Hematopoietic multipotent progenitor cell (in vitro differentiated cells): ENCODE data around the gene TUBA4A. TPM values are rescaled to one million over a fixed set of nuclear protein-coding genes. Genes with fewer than 3 reads are reported as not detected.

Source experiments
- DNase-seq, 3 donors: peaks; one replicate each; pipeline ENCODE4 v3.0.0-alpha.2; 2011 to 2015; ENCODE audit warnings: low read depth in 2 of 3, low spot score in 2 of 3
- total RNA-seq: library from RNA; depleted of rRNA; stranded (reverse); fragments of >200 nt; gene quantifications from one replicate; pipeline ENCODE4 v1.2.3, GENCODE V29; 2012

The TUBA4A gene
- total RNA-seq, 1 donor, result 22.9 TPM

DNA sequence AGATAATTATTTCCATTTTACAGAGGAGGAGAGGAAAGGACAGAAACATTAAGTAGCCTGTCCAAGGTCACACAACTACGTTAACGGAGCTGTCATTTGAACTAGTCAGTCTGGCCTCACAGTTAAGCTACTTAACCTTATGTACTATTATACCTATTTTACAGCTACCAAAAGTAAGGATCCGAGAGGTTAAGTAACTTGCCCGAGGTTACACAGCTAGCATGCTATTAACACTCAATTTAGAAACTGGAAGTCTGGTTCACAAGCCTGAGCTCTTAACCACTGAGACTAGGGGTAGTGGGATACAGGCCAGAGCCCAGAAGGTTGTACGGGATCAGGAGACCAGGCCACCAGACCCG, 8.9 kb downstream of the TUBA4A start:
- no peak for DNase-seq

DNA sequence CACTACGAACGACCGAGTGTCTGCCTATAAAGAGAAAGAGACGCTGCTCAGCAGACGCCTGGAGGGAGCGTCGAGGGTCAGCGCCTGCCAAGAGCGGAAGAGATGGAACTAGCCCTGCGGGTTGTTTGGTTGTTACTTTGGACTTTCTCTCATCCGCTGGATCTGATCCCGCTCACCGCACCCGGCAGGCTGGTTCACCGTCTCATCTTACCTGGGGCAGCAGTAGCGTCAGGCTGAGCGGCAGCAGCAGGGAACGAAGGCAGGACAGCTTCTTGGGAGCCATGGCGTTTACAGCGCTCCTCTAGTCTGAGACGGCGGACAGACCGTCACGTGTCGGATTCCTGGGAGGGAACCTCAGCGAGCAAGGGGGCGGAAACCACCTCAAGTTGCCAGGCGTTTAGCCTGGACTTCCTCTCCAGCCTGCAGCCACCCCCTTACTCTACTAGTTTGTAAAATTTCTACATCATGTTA, 10.4 kb downstream of the TUBA4A start:
- peak in 1 of 3 donors; percentile 51 for DNase-seq

DNA sequence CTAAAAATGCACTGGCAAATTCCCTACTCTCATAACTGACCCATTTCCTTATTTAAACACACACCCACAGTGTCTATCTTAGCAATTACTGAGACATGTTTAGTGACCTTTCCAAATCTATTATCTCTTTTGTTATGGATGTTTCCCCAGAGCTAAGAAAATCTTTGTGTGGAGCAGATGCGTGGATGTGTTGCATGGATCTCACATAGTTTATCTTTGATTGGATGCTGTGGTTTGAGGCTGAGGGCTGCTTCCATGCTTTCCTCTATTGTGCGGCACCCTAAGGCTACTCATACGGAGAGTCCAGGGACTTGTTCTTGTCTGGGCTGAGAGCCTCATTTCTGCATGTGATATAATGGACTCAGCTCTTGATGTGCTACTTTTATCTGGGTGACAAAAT, 19.4 kb downstream of the TUBA4A start:
- no peak for DNase-seq

DNA sequence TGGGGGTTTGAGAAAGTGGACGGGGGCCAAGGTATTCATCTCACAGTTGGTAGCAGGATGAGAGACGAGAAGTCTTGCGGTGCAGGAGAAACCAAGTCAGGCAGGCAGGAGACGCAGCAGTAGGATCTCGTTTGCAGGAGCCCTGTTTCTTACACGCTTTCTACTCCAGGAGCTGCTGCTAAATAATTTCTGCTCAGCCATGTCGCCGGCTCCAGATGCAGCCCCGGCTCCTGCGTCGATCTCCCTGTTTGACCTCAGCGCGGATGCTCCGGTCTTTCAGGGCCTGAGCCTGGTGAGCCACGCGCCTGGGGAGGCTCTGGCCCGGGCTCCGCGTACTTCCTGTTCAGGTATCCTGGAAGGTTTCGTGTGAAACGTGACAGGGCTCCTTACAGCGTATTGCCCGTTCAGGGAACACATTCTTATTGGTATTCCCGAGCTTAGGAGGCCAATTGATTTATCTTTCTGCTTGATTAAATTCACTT, 23.6 kb downstream of the TUBA4A start:
- peak in 1 of 3 donors; percentile 32 for DNase-seq

GRCh38 chr2:219229305-219230058, 24.2 kb downstream of the TUBA4A start, which contains the start of the genes ANKZF1 and ATG9A:
ANKZF1 (plus strand) TSS chr2:219229806; CDS start chr2:219230258, 452 bp downstream.
ATG9A (minus strand) TSS chr2:219229636; CDS start chr2:219228024, 1,612 bp downstream.
- DNase-seq, result peak; percentile 86 to 99 (median 98)

GRCh38 chr2:219228911-219229304, 24.8 kb downstream of the TUBA4A start:
- no peak for DNase-seq

GRCh38 chr2:219228041-219228910, 25.4 kb downstream of the TUBA4A start:
- DNase-seq, result no peak

DNA sequence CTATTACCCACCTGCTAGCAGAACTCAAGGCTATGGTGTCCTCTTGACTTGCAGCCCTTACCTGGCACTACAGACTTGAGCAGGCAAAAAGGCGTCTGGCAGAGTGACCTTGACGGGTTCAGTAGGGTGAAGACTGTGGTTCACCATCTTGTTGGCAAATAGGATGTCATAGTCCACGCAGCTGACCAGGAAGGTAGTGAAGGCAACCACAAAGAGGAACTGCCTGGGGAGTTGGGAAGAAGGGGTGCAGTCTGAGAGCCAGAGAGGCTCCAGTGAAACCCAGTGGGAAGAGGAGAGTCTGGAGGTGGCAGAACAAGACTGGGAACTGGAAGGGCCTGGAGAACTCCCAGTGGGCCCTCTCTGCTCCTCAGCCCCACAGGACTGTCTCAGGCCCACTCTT, 28.4 kb downstream of the TUBA4A start:
- no peak for DNase-seq

- DNase-seq, result no peak
Observed at GRCh38 chr2:219223831-219224610, 29.7 kb downstream of the TUBA4A start.

DNA sequence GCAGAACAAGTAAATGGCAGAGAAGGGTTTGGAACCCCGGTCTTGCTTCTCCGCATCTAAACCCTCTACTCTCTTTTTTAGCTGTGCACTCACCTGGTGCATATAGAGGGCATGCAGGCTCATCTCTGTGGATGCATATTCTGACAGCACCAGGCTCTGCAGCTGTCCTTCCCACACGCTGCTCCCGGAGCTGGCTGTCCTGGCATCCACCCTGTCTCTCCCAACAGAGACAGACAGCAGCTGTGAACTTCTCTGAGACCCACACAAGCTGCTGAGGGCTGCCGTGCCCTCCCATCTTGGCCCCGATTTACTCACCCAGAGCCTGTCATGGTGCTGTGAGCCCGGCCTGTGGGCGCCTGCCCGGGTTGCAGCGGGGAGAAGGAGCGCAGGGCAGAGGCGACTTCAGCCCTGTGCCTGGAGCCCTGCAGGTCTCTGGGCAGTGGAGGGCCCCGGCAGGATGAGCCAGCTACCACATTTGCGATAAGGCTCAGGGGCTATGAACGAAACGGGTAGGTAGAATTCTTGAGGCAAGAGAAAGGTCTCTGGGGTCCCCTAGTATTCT, 31.7 kb downstream of the TUBA4A start:
- no peak for DNase-seq

GRCh38 chr2:219220652-219221402, 32.9 kb downstream of the TUBA4A start:
- DNase-seq, result no peak

- no peak for DNase-seq
Observed at GRCh38 chr2:219219784-219220532, 33.8 kb downstream of the TUBA4A start.

DNA sequence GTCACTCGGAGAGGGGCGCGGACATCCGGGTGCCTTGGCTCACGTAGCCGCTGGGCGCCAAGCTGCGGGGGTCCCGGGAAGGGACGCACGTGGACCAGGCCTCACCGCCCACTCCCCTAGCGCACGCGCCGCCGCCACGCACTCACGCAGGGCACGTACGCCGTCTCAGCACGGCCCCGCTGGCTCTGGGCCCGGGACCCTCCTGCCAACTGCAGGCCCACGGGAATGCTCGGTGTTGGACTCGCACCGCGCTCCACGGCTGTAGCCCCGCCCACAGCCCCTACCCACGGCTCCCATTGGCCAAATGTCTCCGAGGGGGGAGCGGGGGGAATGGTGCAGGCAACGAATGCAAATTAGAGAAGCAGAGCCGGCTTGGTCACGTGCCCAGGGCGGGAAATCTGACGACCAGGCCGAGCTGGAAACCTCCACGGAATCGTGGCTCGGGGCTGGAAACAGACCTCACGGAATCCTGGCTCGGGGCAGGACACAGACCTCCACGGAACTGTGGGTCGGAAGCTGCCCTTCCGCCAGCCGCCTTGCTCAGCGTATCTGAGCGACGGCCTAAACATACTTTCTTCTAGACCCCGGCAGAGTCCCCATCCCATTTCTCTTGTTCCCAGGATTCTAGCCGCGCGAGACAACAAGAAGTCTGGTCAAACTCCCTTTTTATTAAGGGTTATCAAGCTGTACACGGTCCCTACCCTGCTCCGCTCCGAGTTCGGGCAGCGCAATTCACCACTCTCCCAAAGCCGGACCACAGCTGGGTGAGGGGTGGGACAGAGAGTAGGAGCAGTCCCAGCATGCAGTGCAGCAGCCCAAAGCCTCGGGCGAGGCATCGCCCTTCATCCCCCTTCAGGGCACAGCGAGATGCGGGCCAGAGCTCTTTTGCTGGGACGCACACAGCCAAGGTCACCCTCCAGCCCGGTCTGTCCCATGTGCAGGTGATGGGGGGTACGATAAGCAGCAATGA, 34.7 kb downstream of the TUBA4A start, which contains the start of gene ABCB6:
Gene ABCB6 (minus strand): TSS at position 227 of the 970 bp plus-strand sequence. CDS start 285 bp downstream, outside the sequence.
- peak; percentile 59 to 91 (median 87) for DNase-seq

- peak in 2 of 3 donors; percentile 21 to 37 for DNase-seq
Observed at GRCh38 chr2:219218217-219218731, 35.4 kb downstream of the TUBA4A start.

DNA sequence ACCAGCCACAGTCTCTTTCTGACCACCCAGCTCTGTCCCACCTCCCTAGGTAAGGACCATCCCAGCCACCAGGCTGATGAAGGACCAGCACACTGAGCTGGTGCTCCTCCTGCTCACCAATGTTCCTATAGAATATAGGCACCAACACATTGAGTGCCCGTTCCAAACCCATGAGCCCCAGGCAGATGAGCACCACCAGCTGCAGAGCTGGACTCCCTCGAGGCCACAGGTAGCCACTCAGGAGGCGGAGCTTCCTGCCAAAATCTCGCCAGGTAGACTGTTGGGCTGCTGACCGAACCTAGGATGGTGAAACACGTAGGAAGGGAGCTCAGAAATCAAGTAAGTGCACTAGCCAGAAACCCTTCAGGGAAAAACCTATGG, 37.2 kb downstream of the TUBA4A start:
- no peak for DNase-seq

GRCh38 chr2:219215871-219216534, 37.7 kb downstream of the TUBA4A start:
- no peak for DNase-seq

- DNase-seq, result no peak
Observed at GRCh38 chr2:219214786-219215185, 38.9 kb downstream of the TUBA4A start.
